Smooth muscle cell (in vitro differentiated cells): ENCODE measurements around the gene PYGM. TPM values are rescaled to one million over a fixed set of nuclear protein-coding genes. Genes with fewer than 3 reads are reported as not detected.

Experiments used
- DNase-seq: peaks from one replicate; lab custom pipeline; 2025; ENCODE audit not compliant: unreplicated experiment; lab: John Stamatoyannopoulos, UW
- H2AFZ ChIP-seq: fragments of 200-600 bp; sonication (generic); 2 replicates; pipeline ENCODE4 v1.6.0; 2016; ENCODE audit warnings: antibody characterized with exemption, low read depth, mild to moderate bottlenecking
- H3F3A ChIP-seq: fragments of 200-600 bp; sonication (generic); 2 replicates; pipeline ENCODE4 v1.6.0; 2017; ENCODE audit warnings: antibody characterized with exemption, low read depth
- H3K27ac ChIP-seq: fragments of 200-600 bp; sonication (generic); 2 replicates; pipeline ENCODE4 v1.5.1; 2016; ENCODE audit warnings: low read depth, mild to moderate bottlenecking
- H3K27me3 ChIP-seq: fragments of 200-600 bp; sonication (generic); 2 replicates; pipeline ENCODE4 v1.6.1; 2016; ENCODE audit warnings: low read depth, mild to moderate bottlenecking
- H3K36me3 ChIP-seq: fragments of 200-600 bp; sonication (generic); 2 replicates; pipeline ENCODE4 v1.5.1; 2016; ENCODE audit warnings: low read depth
- H3K4me1 ChIP-seq: fragments of 200-600 bp; sonication (generic); 2 replicates; pipeline ENCODE4 v1.5.1; 2016; ENCODE audit warnings: low read depth
- H3K4me2 ChIP-seq: fragments of 200-600 bp; sonication (generic); 2 replicates; pipeline ENCODE4 v1.6.0; 2016; ENCODE audit warnings: mild to moderate bottlenecking
- H3K4me3 ChIP-seq: fragments of 200-600 bp; sonication (generic); 2 replicates; pipeline ENCODE4 v1.5.1; 2016; ENCODE audit warnings: mild to moderate bottlenecking
- H3K79me2 ChIP-seq: fragments of 200-600 bp; sonication (generic); 2 replicates; pipeline ENCODE4 v1.6.0; 2016; ENCODE audit warnings: low read depth, mild to moderate bottlenecking
- H3K9ac ChIP-seq: fragments of 200-600 bp; sonication (generic); 2 replicates; pipeline ENCODE4 v1.6.0; 2016; ENCODE audit warnings: low read depth
- H3K9me3 ChIP-seq: fragments of 200-600 bp; sonication (generic); replicated peaks from 2 replicates; pipeline ENCODE4 v1.5.1; 2016; ENCODE audit warnings: low read depth
- H4K20me1 ChIP-seq: fragments of 200-600 bp; sonication (generic); 2 replicates; pipeline ENCODE4 v1.6.0; 2016; ENCODE audit warnings: low read depth
- CTCF ChIP-seq: fragments of 200-600 bp; sonication (generic); IDR thresholded peaks from 2 replicates; pipeline ENCODE4 v1.5.1; 2017; ENCODE audit warnings: borderline replicate concordance, mild to moderate bottlenecking, antibody characterized with exemption; ENCODE audit not compliant: insufficient read depth, poor library complexity, severe bottlenecking
- WGBS: methylation state at CpG from one replicate; pipeline ENCODE4 v1.1.7; 2016; ENCODE audit warnings: low lambda C conversion rate; 5-methylcytosine and 5-hydroxymethylcytosine counted together
- polyA plus RNA-seq: library from polyadenylated mRNA; unstranded; fragments of >200 nt; fragmentation: Nextera tagmentation; extraction: Ambion mirVana; gene quantifications from 2 replicates; pipeline ENCODE4 v1.2.1, GENCODE V29; 2016
- total RNA-seq: library from RNA; depleted of rRNA; stranded (reverse); fragments of >200 nt; gene quantifications from 2 replicates; pipeline ENCODE4 v1.2.3, GENCODE V29; 2014

PYGM gene
- total and polyA plus RNA-seq, 2 experiments from 2014 or later: 1.1 to 2.2 TPM

GRCh38 chr11:64715110-64715509 lies 44.7 kb downstream of the PYGM start:
- no peak for DNase-seq
- H4K20me1 ChIP-seq: no peaks in the 10 kb centered on the region
- no peak overlapping the region for H3K9ac ChIP-seq
- H3K4me2 ChIP-seq: no peak overlapping the region
- 76% methylated on average over 5 of the region's 5 CpGs for WGBS
- H3K36me3 ChIP-seq: no peaks in the 10 kb centered on the region
- no peaks in the 10 kb centered on the region for H3F3A ChIP-seq
- H3K79me2 ChIP-seq: no peaks in the 10 kb centered on the region
- H2AFZ ChIP-seq: no peak overlapping the region
- H3K4me3 ChIP-seq: no peak overlapping the region
- H3K27ac ChIP-seq: no peak overlapping the region
- TF ChIP-seq CTCF: no peak
- H3K9me3 ChIP-seq: no peaks in the 10 kb centered on the region
- no peaks in the 10 kb centered on the region for H3K4me1 ChIP-seq
- peaks cover 61% of the 10 kb centered on the region for H3K27me3 ChIP-seq

- Histone ChIP-seq H3K4me1 (no peaks in the 10 kb centered on the region), H3K4me2 (no peak overlapping the region), H3K79me2 (no peaks in the 10 kb centered on the region), H3K9me3 (no peaks in the 10 kb centered on the region), H3K4me3 (no peak overlapping the region), H3K9ac (no peak overlapping the region), H3F3A (no peaks in the 10 kb centered on the region), H4K20me1 (no peaks in the 10 kb centered on the region), H3K36me3 (no peaks in the 10 kb centered on the region), H3K27me3 (peaks cover 57% of the 10 kb centered on the region), H3K27ac (no peak overlapping the region), H2AFZ (no peak overlapping the region)
- no peak for TF ChIP-seq CTCF
- DNase-seq: no peak
- 83% methylated on average over 5 of the region's 5 CpGs for WGBS
Observed at GRCh38 chr11:64714666-64715065, 45.1 kb downstream of the PYGM start.

GRCh38 chr11:64713781-64714363 lies 45.9 kb downstream of the PYGM start:
- Histone ChIP-seq H3K4me2 (peak overlapping the region; percentile 71), H3K27me3 (peaks cover 52% of the 10 kb centered on the region), H3K79me2 (no peaks in the 10 kb centered on the region), H3F3A (no peaks in the 10 kb centered on the region), H3K9me3 (no peaks in the 10 kb centered on the region), H2AFZ (no peak overlapping the region), H3K4me1 (no peaks in the 10 kb centered on the region), H4K20me1 (no peaks in the 10 kb centered on the region), H3K9ac (no peak overlapping the region), H3K36me3 (no peaks in the 10 kb centered on the region), H3K27ac (no peak overlapping the region), H3K4me3 (no peak overlapping the region)
- WGBS: 8% methylated on average over 25 of the region's 39 CpGs
- no peak for DNase-seq
- no peak for TF ChIP-seq CTCF
